H1 (cell line): ENCODE data around the gene TPT1. TPM values are rescaled to one million over a fixed set of nuclear protein-coding genes. Genes with fewer than 3 reads are reported as not detected.
A peak's percentile ranks its signal among the peaks of the same experiment; 100 is the strongest.

ENCODE experiments used
- CTCF ChIA-PET: fragments of 300-600 bp; sonication (Branson Sonifier 250); formaldehyde crosslinking; loops from one replicate; lab custom pipeline; 2021; ENCODE audit not compliant: partially characterized antibody; lab: Charles Lee
- POLR2A ChIA-PET: fragments of 300-600 bp; sonication (Branson Sonifier 250); formaldehyde crosslinking; loops from one replicate; lab custom pipeline; 2021; ENCODE audit warnings: inconsistent platforms; ENCODE audit not compliant: partially characterized antibody; lab: Charles Lee
- DNase-seq, 2 experiments: peaks; one replicate each; pipeline versions ENCODE4 v3.0.0 to v3.0.0-alpha.2; 2010 to 2022; ENCODE audit warnings: low spot score in 2 of 2, low read depth in 1 of 2, mixed read lengths in 1 of 2
- FAIRE-seq: peaks from 2 replicates; lab custom pipeline; 2011; peaks lifted over from hg19 to GRCh38; lab: Jason Lieb, UNC
- H2AFZ ChIP-seq: 2 replicates; pipeline ENCODE4 v1.8.1; 2012; ENCODE audit warnings: low read length, inconsistent platforms
- H2AK5ac ChIP-seq: 2 replicates; pipeline ENCODE4 v1.6.1; 2013; ENCODE audit warnings: low read depth, low read length
- H2BK120ac ChIP-seq: replicated peaks from 2 replicates; pipeline ENCODE3; 2013; ENCODE audit warnings: low read depth, low read length, inconsistent platforms
- H2BK12ac ChIP-seq: 2 replicates; pipeline ENCODE4 v1.6.1; 2013; ENCODE audit warnings: low read depth, low read length
- H2BK15ac ChIP-seq: 2 replicates; pipeline ENCODE4 v1.6.1; 2013; ENCODE audit warnings: low read length
- H2BK20ac ChIP-seq: 2 replicates; pipeline ENCODE4 v1.6.1; 2013; ENCODE audit warnings: low read length
- H2BK5ac ChIP-seq: 2 replicates; pipeline ENCODE4 v1.6.1; 2013; ENCODE audit warnings: low read depth, low read length
- H3K14ac ChIP-seq: 2 replicates; pipeline ENCODE4 v1.6.1; 2013; ENCODE audit warnings: inconsistent platforms; ENCODE audit not compliant: insufficient read length
- H3K18ac ChIP-seq: 2 replicates; pipeline ENCODE4 v1.6.1; 2013; ENCODE audit warnings: low read length; ENCODE audit errors: extremely low read depth
- H3K23ac ChIP-seq: 2 replicates; pipeline ENCODE4 v1.6.1; 2013; ENCODE audit warnings: inconsistent platforms; ENCODE audit not compliant: insufficient read length
- H3K23me2 ChIP-seq: 2 replicates; pipeline ENCODE4 v1.6.1; 2013; ENCODE audit warnings: low read depth, low read length
- H3K27ac ChIP-seq: 2 replicates; pipeline ENCODE4 v1.6.1; 2011; ENCODE audit warnings: low read depth, low read length, inconsistent platforms
- H3K27me3 ChIP-seq, 4 experiments: replicated peaks in 1 of 4; 1 replicate in 1 of 4; 2 replicates in 3 of 4; pipeline versions ENCODE4 v1.6.1 to v1.8.1; 2011 to 2013; ENCODE audit warnings: low read length in 3 of 4, mild to moderate bottlenecking in 3 of 4, inconsistent platforms in 2 of 4, mixed read lengths in 2 of 4, moderate library complexity in 1 of 4; ENCODE audit not compliant: control insufficient read depth in 3 of 4, insufficient read depth in 3 of 4; ENCODE audit errors: extremely low read depth in 1 of 4
- H3K36me3 ChIP-seq, 4 experiments: 2 replicates each; pipeline versions ENCODE4 v1.6.1 to v1.8.1; 2011 to 2013; ENCODE audit warnings: mild to moderate bottlenecking in 4 of 4, low read length in 3 of 4, moderate library complexity in 2 of 4, control low read depth in 1 of 4, inconsistent platforms in 1 of 4; ENCODE audit not compliant: insufficient read depth in 4 of 4, control insufficient read depth in 2 of 4
- H3K4ac ChIP-seq: replicated peaks from 2 replicates; pipeline ENCODE3; 2013; ENCODE audit warnings: low read length, low read depth, mixed read lengths, inconsistent platforms; ENCODE audit not compliant: insufficient read length
- H3K4me1 ChIP-seq, 4 experiments: replicated peaks in 1 of 4; 1 replicate in 1 of 4; 2 replicates in 3 of 4; pipeline versions ENCODE4 v1.6.1 to v1.8.1; 2011 to 2013; ENCODE audit warnings: low read length in 3 of 4, inconsistent platforms in 2 of 4, mixed read lengths in 1 of 4; ENCODE audit not compliant: insufficient read depth in 4 of 4, control insufficient read depth in 3 of 4
- H3K4me2 ChIP-seq, 2 experiments: 2 replicates each; pipeline versions ENCODE4 v1.6.1 to v1.8.1; 2011 to 2013; ENCODE audit warnings: low read depth in 2 of 2, low read length in 2 of 2, control low read depth in 1 of 2, inconsistent platforms in 1 of 2, mild to moderate bottlenecking in 1 of 2; ENCODE audit not compliant: insufficient read depth in 1 of 2
- H3K4me3 ChIP-seq, 4 experiments: fragments of 200-600, 300-600 bp in 1 of 4; sonication (generic), shearing (Covaris generic), sonication (Bioruptor Twin) in 1 of 4; 2 replicates each; pipeline versions ENCODE4 v1.5.1 to v1.8.1; 2011 to 2016; ENCODE audit warnings: low read length in 4 of 4, low read depth in 3 of 4, control low read depth in 2 of 4, inconsistent platforms in 2 of 4, mild to moderate bottlenecking in 2 of 4, mixed read lengths in 1 of 4, moderate library complexity in 1 of 4; ENCODE audit not compliant: insufficient read depth in 2 of 4; ENCODE audit errors: extremely low read depth in 1 of 4
- H3K56ac ChIP-seq: replicated peaks from 2 replicates; pipeline ENCODE3; 2013; ENCODE audit warnings: low read depth, mild to moderate bottlenecking, mixed read lengths, low read length, inconsistent platforms; ENCODE audit not compliant: insufficient read length
- H3K79me1 ChIP-seq: 2 replicates; pipeline ENCODE4 v1.6.1; 2013; ENCODE audit warnings: low read depth, low read length, control low read depth
- H3K79me2 ChIP-seq, 2 experiments: 2 replicates each; pipeline versions ENCODE4 v1.6.1 to v1.8.1; 2012 to 2013; ENCODE audit warnings: low read length in 2 of 2, mild to moderate bottlenecking in 2 of 2, inconsistent platforms in 1 of 2; ENCODE audit not compliant: insufficient read depth in 2 of 2, control insufficient read depth in 1 of 2
- H3K9ac ChIP-seq, 4 experiments: replicated peaks in 1 of 4; 1 replicate in 1 of 4; 2 replicates in 3 of 4; pipeline versions ENCODE4 v1.6.1 to v1.8.1; 2011 to 2013; ENCODE audit warnings: low read depth in 3 of 4, low read length in 3 of 4, control low read depth in 2 of 4, mild to moderate bottlenecking in 2 of 4, moderate library complexity in 2 of 4, inconsistent platforms in 1 of 4; ENCODE audit errors: extremely low read depth in 1 of 4
- H3K9me3 ChIP-seq, 2 experiments: 2 replicates each; pipeline versions ENCODE4 v1.6.1 to v1.8.1; 2012 to 2013; ENCODE audit warnings: mild to moderate bottlenecking in 2 of 2, moderate library complexity in 2 of 2, control low read depth in 1 of 2, inconsistent platforms in 1 of 2, low read depth in 1 of 2, low read length in 1 of 2, mixed read lengths in 1 of 2; ENCODE audit not compliant: insufficient read depth in 2 of 2
- H4K20me1 ChIP-seq, 2 experiments: replicated peaks in 1 of 2; 2 replicates each; pipeline versions ENCODE3 to v1.8.1; 2011 to 2013; ENCODE audit warnings: inconsistent platforms in 2 of 2, low read length in 2 of 2, mild to moderate bottlenecking in 1 of 2; ENCODE audit not compliant: insufficient read depth in 2 of 2, control insufficient read depth in 1 of 2
- H4K5ac ChIP-seq: 2 replicates; pipeline ENCODE4 v1.6.1; 2013; ENCODE audit warnings: low read length, low read depth, mixed read lengths, inconsistent platforms; ENCODE audit not compliant: insufficient read length
- H4K8ac ChIP-seq: 2 replicates; pipeline ENCODE4 v1.8.0; 2013; ENCODE audit warnings: mild to moderate bottlenecking, moderate library complexity, low read length, inconsistent platforms; ENCODE audit not compliant: insufficient read depth; ENCODE audit errors: extremely low read depth
- H4K91ac ChIP-seq: replicated peaks from 2 replicates; pipeline ENCODE3; 2013; ENCODE audit warnings: low read length, mixed read lengths, inconsistent platforms; ENCODE audit not compliant: insufficient read length
- BACH1 ChIP-seq: IDR thresholded peaks from 2 replicates; pipeline ENCODE4 v1.6.1; 2012; ENCODE audit warnings: low read length, improper control_type of control experiment
- CEBPB ChIP-seq: IDR thresholded peaks from 2 replicates; pipeline ENCODE4 v1.6.1; 2012; ENCODE audit warnings: low read depth, low read length
- CHD2 ChIP-seq: IDR thresholded peaks from 2 replicates; pipeline ENCODE4 v1.6.1; 2012; ENCODE audit warnings: low read length, improper control_type of control experiment
- CTCF ChIP-seq, 3 experiments: IDR thresholded peaks; 1 replicate in 2 of 3; 2 replicates in 1 of 3; pipeline versions ENCODE4 v1.5.1 to v1.6.1; 2011; ENCODE audit warnings: low read length in 3 of 3, mild to moderate bottlenecking in 3 of 3, inconsistent platforms in 2 of 3, low read depth in 1 of 3, moderate library complexity in 1 of 3; ENCODE audit not compliant: insufficient read depth in 1 of 3; ENCODE audit errors: control extremely low read depth in 1 of 3
- EGR1 ChIP-seq: IDR thresholded peaks from 2 replicates; pipeline ENCODE4 v1.6.1; 2011; ENCODE audit warnings: low read depth, low read length, borderline replicate concordance
- MAFK ChIP-seq: IDR thresholded peaks from 2 replicates; pipeline ENCODE4 v1.6.1; 2012; ENCODE audit warnings: low read depth, mild to moderate bottlenecking, improper control_type of control experiment, low read length
- RFX5 ChIP-seq: IDR thresholded peaks from 2 replicates; pipeline ENCODE4 v1.6.1; 2011; ENCODE audit warnings: low read depth, low read length, improper control_type of control experiment, borderline replicate concordance
- SIN3A ChIP-seq, 2 experiments: IDR thresholded peaks in 1 of 2; conservative IDR thresholded peaks in 1 of 2; 2 replicates each; pipeline ENCODE4 v1.6.1; 2011 to 2012; ENCODE audit warnings: low read length in 2 of 2, improper control_type of control experiment in 1 of 2, low read depth in 1 of 2, mild to moderate bottlenecking in 1 of 2
- SP2 ChIP-seq: IDR thresholded peaks from 2 replicates; pipeline ENCODE4 v1.6.1; 2012; ENCODE audit warnings: mild to moderate bottlenecking, low read length, inconsistent platforms
- TEAD4 ChIP-seq: IDR thresholded peaks from 2 replicates; pipeline ENCODE4 v1.6.1; 2012; ENCODE audit warnings: low read depth, low read length, inconsistent platforms, mixed read lengths
- WGBS, 2 experiments: shearing (Covaris generic) in 1 of 2; methylation state at CpG; one replicate each; pipeline versions ENCODE4 v1.1.6 to v1.1.7; 2013 to 2015; ENCODE audit warnings: low lambda C conversion rate in 2 of 2, mixed read lengths in 2 of 2, inconsistent platforms in 1 of 2, low coverage in 1 of 2, missing lambda C conversion rate in 1 of 2; ENCODE audit not compliant: insufficient replicate concordance in 2 of 2, insufficient coverage in 1 of 2, insufficient read length in 1 of 2; ENCODE audit errors: extremely low coverage in 1 of 2, missing lambda C conversion rate in 1 of 2; 5-methylcytosine and 5-hydroxymethylcytosine counted together
- polyA plus RNA-seq, 7 experiments: library from polyadenylated mRNA; depleted of rRNA in 3 of 7; stranded (reverse) in 5 of 7; unstranded in 2 of 7; fragments of >200 nt in 5 of 7; fragments of 200-250 nt in 2 of 7; gene quantifications; 1 replicate in 5 of 7; 2 replicates in 1 of 7; 4 replicates in 1 of 7; pipeline versions ENCODE4 v1.2.1 to v1.2.3, GENCODE V29; 2011 to 2013; ENCODE audit warnings: missing spikeins in 2 of 7, mixed read lengths in 2 of 7
- total RNA-seq: library from RNA; stranded (reverse); fragmentation: NEBNext Ultra II Directional; extraction: Animal tissue kit (Norgen Biotek cat#: 25700); gene quantifications from 2 replicates; pipeline ENCODE4 v1.2.1, GENCODE V29; 2021

Gene TPT1
- total and polyA plus RNA-seq, 2 of the 8 experiments (the other 6 are each of a cell fraction or from before 2014, with no cell fraction given), result 2,245 to 2,279 TPM

- no peaks in the 10 kb centered on the region; a peak in 1 of 8 replicates for H3K36me3 ChIP-seq
- no peaks in the 10 kb centered on the region for H3K27me3 ChIP-seq
- no peak overlapping the region for H3K18ac ChIP-seq
- no peak overlapping the region for H2BK20ac ChIP-seq
- H3K14ac ChIP-seq, result no peak overlapping the region
- no peak overlapping the region for H2BK12ac ChIP-seq
- no peak overlapping the region for H3K23ac ChIP-seq
- no peak overlapping the region for H4K8ac ChIP-seq
- FAIRE-seq, result peak; percentile 71
- no peak overlapping the region for H2BK5ac ChIP-seq
- H3K9ac ChIP-seq, result no peak overlapping the region
- peak; percentile 72 to 92 for DNase-seq
- H3K4me3 ChIP-seq, result peak overlapping the region in 1 of 4 experiments; percentile 30; a peak in 1 of 8 replicates
- no peaks in the 10 kb centered on the region for H3K23me2 ChIP-seq
- H3K56ac ChIP-seq, result no peak overlapping the region
- H3K79me2 ChIP-seq, result no peaks in the 10 kb centered on the region
- H3K79me1 ChIP-seq, result no peaks in the 10 kb centered on the region
- ChIA-PET POLR2A (interaction anchor here (0.7 to 4.1 kb wide), 8 partner anchors 9 to 112 kb away, joined by 3 to 23 read pairs (median 3); partner anchors contain the start of gene TPT1), CTCF (interaction anchor here (0.7 to 12.3 kb wide), 40 partner anchors 8 to 243 kb away, joined by 3 to 164 read pairs (median 4); partner anchors contain the start of genes COG3, SLC25A30 and TPT1)
- peaks cover 0 to 4% (median 2%) of the 10 kb centered on the region in 4 experiments; a peak in 5 of 7 replicates for H3K4me1 ChIP-seq
- peak overlapping the region in 1 of 2 experiments; percentile 52; a peak in 3 of 4 replicates for H3K4me2 ChIP-seq
- 13% methylated on average over 30 of the region's 30 CpGs; no CpG with 5 or more reads in 1 of the 2 experiments for WGBS, 2 experiments
- no peak overlapping the region for H4K91ac ChIP-seq
- H2BK120ac ChIP-seq, result no peak overlapping the region
- no peak overlapping the region for H4K5ac ChIP-seq
- H4K20me1 ChIP-seq, result peaks cover 0 to 2% of the 10 kb centered on the region in 2 experiments
- no peaks in the 10 kb centered on the region for H3K9me3 ChIP-seq
- no peak overlapping the region for H2AK5ac ChIP-seq
- H2BK15ac ChIP-seq, result no peak overlapping the region
- H3K4ac ChIP-seq, result no peak overlapping the region
- no peak overlapping the region for H3K27ac ChIP-seq
- H2AFZ ChIP-seq, result no peak overlapping the region
- no peak for TF ChIP-seq EGR1
- TF ChIP-seq MAFK, result peak; percentile 50; the same call in 1 of the 2 replicates
- no peak for TF ChIP-seq RFX5
- TF ChIP-seq CHD2, result 0 out of 2 replicates have a peak, but pooled peaks have one; percentile 39
- peak; percentile 91 for TF ChIP-seq TEAD4
- TF ChIP-seq CTCF (IDR thresholded peaks at IDR 0.05; ENCODE audit: control extremely low read depth in 1 of 3, insufficient read depth in 1 of 3, low read depth in 1 of 3, low read length in 3 of 3), result peak; percentile 92 to 97 (median 96)
- TF ChIP-seq CEBPB, result no peak
- 0 out of 4 replicates have a peak, but pooled peaks have one; percentile 21 to 46 for TF ChIP-seq SIN3A (conservative IDR thresholded peaks at IDR 0.05 in 1 of 2, IDR thresholded peaks at IDR 0.05 in 1 of 2; ENCODE audit: low read depth in 1 of 2, low read length in 2 of 2)
- TF ChIP-seq BACH1, result peak; percentile 48; the same call in 1 of the 2 replicates
- TF ChIP-seq SP2, result no peak
Measured at GRCh38 chr13:45370922-45371406, 30.0 kb upstream of the TPT1 start.
